GM21381 (cell line): ENCODE results near the gene C1R.

ENCODE experiments used
- ATAC-seq: cut with Tn5 transposase; IDR thresholded peaks from one replicate; pipeline ENCODE4 v1.9.1; 2021; ENCODE audit warnings: mild to moderate bottlenecking, moderate library complexity; ENCODE audit not compliant: unreplicated experiment

Gene C1R

GRCh38 chr12:7092229-7092985 is at the start of gene C1R:
Gene C1R, minus strand, starts transcription at chr12:7092445. Its CDS starts 57 bp downstream, at chr12:7092388.
- no peak for ATAC-seq

DNA sequence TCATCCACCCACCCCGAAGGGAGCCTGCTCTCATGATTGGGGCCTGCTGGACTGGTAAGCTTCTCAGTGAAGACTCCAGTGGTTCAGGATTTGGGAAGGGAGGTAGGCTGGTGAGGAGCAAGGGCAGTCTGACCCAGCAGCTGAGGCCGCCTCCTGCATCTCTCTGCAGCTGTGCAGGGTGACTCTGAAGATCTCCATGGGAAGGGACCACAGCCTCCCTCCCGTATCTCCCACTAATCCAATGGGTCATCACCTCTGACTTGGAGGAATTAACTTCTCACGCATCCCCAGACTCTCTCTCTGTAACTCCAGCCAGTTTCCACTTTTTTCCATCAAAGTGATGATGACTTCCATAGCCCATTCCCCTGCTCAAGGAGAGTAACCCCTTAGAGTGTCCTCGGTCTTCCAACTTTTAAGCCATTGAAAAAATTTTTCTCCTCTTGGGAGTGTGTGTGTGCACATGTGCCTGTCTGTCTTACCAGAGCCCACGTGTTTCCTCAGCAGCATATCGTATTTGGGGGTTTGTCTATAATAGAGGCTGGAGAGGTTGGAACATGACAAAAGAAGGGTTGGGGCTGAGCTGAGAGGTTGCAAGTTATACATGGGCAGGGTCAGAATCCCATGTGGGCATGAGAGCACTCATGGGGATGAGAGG is 49.2 kb upstream of the C1R start:
- no peak for ATAC-seq

GRCh38 chr12:7139200-7139599 is 47.0 kb upstream of the C1R start:
- no peak for ATAC-seq

GRCh38 chr12:7137908-7138307 is 45.7 kb upstream of the C1R start:
- ATAC-seq: no peak

GRCh38 chr12:7136676-7137075 is 44.4 kb upstream of the C1R start:
- no peak for ATAC-seq

- no peak for ATAC-seq
Observed at GRCh38 chr12:7136071-7136470, 43.8 kb upstream of the C1R start.

GRCh38 chr12:7134396-7135166 is 42.3 kb upstream of the C1R start:
- no peak for ATAC-seq

DNA sequence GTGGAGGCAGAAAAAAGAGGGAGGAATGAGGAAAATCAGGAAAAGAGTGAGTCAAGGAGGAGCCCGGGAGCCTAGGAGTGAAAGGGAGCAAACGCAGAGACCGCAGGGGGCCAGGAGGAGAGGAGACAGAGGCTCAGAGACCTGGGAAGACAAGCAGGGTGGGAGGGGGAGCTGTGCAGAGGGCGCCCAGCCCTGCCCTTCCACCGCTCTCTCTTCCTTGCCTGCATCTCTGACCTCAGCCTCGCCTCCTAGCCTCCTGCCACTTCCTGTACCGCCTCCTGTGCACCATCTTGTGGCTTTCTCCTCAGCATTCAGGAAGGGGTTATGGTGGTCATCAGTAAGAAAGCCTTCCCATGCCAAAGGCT is 39.2 kb upstream of the C1R start:
- ATAC-seq: no peak

DNA sequence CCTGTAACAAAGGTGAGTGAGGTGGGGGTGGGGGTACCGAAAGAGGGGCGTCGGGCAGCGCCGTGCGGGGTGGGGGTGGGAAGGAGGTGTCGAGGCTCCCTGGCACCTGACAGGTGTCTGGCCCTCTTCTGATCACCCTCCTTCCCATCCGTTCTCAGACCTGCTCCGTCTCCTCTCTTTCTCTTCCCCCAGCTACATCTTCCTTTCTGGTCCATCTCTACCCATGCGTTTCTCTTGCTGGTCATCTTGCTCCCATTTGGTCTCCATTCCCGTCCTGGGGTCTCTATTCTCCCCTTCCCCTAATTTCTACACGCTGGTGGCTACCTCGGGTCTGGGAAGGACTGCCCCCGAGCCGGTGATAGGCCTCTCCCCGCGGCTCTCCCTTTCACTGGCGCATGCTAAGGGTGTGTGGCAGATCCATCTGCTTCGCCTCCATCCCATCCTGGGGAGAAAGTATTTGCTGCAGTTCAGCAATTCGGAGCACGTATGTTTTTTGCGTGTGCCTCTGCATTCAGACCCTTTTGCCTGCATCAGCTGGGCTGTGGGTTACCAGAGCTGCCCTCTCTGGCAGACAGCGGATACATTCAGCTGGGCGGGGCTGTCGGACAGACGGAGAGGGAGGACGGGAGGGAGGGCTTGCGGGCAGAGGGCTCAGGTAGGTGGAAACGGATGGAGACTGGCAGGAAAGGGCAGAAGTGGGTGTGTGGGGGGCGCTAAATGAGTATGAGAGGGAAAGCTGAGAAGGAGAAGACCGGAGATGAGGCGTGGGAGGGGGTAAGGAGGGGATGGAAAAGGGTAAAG is 38.7 kb upstream of the C1R start:
- ATAC-seq: peak; percentile 42

DNA sequence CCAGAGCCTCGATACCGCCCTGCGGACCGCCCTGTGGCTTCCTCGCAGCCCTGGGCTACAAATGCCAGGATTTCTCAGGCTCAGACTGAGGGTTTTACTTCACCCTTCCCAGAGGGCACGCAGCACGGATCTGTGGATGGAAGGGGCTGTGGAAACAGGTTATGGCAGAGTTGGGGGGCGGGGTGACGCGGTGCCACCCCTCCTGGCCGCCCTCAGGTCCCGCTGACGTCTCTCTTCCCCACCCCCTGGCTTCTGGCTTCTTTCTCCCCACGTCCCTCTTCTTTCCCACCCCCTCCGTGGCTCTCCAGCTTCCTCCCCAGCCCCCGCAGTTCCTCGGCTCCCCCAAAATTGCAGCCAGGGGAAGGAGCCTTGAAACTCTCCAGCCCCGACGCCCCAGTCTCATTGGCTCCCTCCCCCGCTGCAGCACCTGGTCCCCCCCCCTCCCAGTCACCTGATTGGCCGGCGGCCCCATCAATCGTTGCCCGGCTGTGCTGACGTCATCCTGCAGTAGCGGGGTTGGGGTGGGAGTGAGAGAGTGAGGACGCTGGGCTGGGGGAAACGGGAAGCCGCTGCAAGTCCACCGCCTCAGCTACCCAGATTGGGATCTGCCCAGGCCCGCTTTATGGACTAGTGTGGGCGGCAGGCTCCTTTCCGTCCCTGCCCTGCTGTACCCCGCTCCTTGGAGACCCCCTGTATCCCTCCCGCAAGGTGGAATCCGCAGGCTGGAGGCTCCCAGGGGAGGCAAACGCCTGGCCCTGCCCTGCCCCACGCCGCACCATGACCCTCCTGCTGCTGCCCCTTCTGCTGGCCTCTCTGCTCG is 37.8 kb upstream of the C1R start, which contains the start of gene CLSTN3:
TSS of gene CLSTN3 (plus strand) at position 500 of the 820 bp plus-strand sequence. CDS start at position 778, 278 bp downstream.
- ATAC-seq: peak; percentile 70

- peak; percentile 13 for ATAC-seq
Observed at GRCh38 chr12:7129287-7129871, 37.1 kb upstream of the C1R start.

DNA sequence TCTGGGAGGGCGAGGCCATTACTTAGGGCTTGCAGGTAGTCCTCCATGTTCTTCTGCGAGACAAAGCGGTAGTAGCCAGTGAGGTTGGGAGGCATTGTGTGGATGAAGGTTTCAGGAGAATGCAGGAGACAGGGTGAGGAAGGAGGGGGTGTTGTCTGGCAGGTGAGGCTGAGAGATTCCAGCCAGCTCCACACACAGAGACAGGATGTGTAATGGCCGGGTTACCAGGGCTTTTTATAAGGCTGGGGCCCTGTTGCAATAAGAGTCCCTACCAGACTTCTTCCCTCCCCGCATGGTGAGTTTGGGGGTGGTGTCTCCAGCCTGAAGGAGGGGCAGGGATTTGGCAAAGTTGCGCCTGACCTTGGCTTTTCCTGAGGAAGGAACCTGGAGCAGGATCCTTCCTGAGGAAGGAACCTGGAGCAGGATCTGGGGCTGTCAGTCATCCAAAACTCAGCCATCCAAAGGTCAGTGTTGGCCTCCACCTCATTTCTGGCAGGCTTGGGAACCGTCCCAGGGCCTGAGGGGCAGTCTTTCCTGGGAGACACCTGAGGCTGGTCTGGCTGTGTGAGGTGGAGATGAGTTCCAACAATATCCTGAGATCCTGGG is 36.5 kb upstream of the C1R start, which contains the start of gene RBP5:
TSS of gene RBP5 (minus strand) at position 209 of the 606 bp plus-strand sequence. CDS start at position 95, 114 bp downstream.
- ATAC-seq: no peak

- no peak for ATAC-seq
Observed at GRCh38 chr12:7127916-7128626, 35.8 kb upstream of the C1R start.

- no peak for ATAC-seq
Observed at GRCh38 chr12:7125632-7126227, 33.5 kb upstream of the C1R start.

DNA sequence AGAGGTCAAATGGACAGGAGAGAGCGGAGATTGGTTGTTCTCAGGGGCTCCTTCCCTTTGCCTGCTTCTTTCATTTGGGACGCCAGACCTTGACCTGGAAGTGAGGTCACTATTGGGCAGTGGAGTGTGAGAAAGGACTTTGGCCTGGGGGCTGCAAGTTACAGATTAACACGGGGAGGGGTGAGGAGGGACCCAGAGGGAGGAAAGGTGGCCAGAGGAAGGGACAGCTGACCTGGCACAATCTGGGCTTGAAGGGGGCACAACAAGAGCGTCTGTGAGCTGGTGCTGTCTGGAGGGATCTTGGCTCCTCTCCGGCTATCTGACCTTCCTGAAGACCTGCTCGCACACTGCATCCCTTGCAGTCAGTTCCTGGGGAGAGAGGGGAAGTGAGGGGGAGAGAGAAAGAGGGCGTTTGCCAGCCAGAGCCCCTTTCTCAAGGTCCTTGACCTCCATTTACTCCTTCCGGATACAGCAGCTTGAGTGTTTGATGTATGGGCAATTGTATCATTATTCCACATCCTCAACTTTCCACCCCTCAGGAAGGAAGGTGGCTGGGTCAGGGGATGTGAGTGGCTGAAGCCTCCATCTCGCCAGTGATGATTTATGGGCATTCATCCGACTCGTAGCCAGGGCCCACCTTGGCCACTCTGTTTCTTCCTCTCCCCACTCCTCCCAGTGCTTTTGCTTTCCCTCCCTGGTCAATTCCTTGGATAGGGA is 31.7 kb upstream of the C1R start:
- no peak for ATAC-seq

GRCh38 chr12:7122811-7123769 is 30.8 kb upstream of the C1R start:
- no peak for ATAC-seq
